GM19238 (cell line): ENCODE results near the gene SLAMF7.

Experiments used
- DNase-seq: peaks from one replicate; pipeline ENCODE4 v3.0.0; 2011; ENCODE audit warnings: low spot score; ENCODE audit not compliant: insufficient read length

SLAMF7 gene

DNA sequence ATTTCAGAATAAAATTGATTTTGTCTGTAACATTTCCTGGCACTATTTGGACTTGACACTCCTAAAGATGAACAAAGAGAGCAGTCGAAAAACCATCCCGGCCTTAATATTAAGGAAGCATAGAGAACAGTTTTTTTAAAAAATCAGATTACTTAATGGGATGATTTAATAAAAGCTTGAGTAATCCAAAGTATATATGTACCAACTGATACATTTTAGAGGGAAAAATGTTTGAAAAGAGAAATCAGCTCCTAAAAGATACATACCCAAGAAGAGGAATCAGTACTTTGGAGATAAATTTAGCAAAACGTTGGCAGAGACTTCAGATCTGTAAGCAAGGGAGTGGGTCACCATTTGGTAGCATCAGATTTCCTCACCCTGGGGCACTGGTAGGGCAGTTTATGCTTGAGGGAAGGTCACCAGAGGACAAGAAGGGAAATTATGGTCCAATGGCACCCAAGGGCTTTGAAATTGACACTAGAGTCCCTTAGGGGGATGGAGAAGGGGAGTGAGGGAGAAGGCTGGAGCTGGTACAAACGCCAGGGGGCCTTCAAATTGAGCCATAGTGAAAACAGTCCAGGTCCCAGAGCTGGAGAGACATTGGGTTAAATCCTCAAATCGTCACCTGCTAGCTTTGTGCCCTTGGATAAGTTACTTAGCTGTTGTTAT, 5.9 kb downstream of the SLAMF7 start:
- DNase-seq = no peak

- DNase-seq = no peak
These were observed 6.5 kb downstream of the SLAMF7 start for GRCh38 chr1:160745551-160745950.

GRCh38 chr1:160746836-160747500, 7.9 kb downstream of the SLAMF7 start:
- no peak for DNase-seq

DNA sequence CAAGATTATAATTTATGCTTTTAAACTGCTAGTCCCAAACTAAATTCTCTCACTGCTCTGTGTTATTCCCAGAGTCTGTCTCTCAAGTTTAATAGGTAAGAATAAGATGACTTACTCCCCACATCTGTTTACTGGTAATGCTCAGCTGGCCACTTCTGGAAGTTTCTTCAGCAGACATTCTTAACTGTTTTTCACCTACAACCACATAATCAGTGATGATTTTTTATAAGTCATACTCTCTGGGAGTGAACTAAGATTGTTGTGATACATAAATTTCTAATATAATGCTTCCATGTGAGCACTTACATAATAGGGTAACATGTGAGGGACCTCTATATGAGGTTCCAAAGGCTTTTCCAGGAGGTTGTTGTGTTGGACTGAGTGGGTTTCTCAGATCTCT, 8.7 kb downstream of the SLAMF7 start:
- no peak for DNase-seq

DNA sequence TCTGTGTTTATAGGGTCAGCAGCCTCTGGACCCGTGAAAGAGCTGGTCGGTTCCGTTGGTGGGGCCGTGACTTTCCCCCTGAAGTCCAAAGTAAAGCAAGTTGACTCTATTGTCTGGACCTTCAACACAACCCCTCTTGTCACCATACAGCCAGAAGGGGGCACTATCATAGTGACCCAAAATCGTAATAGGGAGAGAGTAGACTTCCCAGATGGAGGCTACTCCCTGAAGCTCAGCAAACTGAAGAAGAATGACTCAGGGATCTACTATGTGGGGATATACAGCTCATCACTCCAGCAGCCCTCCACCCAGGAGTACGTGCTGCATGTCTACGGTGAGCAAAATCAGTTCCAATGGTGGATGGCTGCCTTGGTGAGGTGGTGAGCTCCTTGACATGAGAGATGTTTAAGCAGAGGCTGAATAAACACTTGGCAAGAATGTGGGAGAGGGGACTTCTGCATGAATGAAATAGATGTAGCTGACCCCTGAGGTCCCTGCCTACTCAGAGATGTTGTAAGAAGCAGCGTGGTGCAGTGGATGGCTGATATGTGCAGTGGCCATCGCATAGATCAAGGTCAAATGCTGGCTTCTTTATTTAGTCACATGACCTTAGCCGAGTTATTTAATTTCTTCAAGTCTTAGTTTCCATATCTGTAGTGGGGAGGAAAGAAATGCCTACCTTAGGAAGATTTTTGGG, 9.3 kb downstream of the SLAMF7 start:
- no peak for DNase-seq

DNA sequence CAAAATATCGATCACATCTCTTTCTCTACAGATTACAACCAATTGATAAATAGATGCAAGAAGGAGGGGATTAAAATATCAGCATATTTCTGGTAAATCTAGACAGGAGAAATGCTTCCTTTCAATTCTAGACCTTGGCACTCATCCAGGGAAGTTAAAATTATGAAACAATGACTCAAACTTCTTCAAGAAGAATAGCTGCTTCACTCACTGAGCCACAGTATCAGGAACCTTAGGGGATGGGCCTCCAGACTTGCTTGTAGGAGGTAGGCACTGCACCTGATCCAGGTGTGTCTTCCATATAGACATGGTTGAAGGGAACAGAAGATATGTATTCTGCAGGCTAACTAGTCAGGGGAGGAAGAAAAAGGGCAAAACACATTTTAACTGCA, 9.8 kb downstream of the SLAMF7 start:
- no peak for DNase-seq

DNA sequence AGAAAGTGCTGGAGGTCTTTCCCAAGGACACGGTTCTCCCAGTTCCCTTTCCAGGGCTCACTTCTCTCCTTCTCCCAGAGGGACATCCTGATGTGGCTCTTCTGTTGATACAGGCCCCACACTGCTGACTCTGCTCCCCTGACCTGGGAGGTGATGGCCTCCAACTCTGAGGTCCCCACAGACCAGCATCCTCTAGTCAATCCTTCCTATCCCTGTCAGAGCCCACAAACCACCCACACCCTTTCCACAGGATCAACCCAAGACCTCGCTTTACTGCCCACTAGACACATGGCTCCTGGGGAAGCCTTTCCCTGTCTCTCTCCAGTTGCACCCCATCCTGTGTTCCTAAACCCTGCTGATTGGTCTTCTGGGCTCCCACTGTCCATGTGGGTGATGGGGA, 11.6 kb downstream of the SLAMF7 start:
- DNase-seq = no peak

DNA sequence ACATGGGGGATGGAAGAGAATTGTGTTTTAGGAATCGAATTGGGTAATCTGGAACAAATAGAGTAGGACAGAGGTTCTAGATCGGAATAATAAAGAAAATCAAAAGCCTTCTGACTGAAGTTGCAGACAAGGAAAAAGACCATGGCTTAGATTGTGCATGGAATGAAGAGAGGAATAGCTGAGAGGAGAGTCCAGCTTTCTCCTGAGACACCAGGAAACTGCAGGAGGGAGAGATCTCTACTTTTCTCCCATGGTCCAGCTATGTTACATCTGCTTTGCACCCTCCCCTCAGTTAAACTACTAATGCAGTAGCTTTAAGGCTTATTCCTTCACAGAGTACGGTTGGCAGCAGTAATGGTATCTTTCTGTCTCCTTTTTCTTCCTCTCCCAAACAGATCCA, 13.4 kb downstream of the SLAMF7 start:
- no peak for DNase-seq

DNA sequence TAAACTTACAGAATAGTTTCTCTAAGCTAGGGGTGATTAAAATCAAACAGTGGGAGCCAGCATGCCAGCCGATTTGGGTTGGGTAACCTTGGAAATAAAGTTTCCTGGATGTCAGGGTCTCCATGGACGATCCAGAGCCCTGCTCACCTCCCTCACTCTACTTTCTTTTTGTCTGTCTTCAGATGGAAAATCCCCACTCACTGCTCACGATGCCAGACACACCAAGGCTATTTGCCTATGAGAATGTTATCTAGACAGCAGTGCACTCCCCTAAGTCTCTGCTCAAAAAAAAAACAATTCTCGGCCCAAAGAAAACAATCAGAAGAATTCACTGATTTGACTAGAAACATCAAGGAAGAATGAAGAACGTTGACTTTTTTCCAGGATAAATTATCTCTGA, 13.9 kb downstream of the SLAMF7 start:
- no peak for DNase-seq

GRCh38 chr1:160753594-160753993, 14.5 kb downstream of the SLAMF7 start:
- DNase-seq = no peak

- no peak for DNase-seq
These were observed 16.4 kb downstream of the SLAMF7 start for GRCh38 chr1:160755461-160755860.

GRCh38 chr1:160755911-160756848, 17.1 kb downstream of the SLAMF7 start:
- DNase-seq = no peak

DNA sequence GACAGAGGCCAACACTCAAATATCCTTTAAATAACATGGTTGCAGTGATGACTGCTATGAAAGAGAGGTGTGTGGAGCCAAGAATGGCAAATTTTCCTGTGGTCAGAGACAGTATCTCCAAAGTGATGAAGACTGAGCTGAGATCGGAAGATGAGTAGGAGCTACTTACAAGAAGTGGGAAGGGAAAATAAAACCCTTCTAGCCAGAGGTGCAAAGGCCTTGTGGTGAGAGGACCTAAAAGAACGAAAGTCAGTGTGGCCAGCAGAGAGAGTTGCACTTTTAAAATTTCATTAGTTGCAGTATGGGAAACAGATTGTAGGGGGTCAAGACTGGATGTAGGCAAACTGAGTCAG, 17.8 kb downstream of the SLAMF7 start:
- no peak for DNase-seq

GRCh38 chr1:160758521-160758920, 19.5 kb downstream of the SLAMF7 start:
- DNase-seq = no peak

DNA sequence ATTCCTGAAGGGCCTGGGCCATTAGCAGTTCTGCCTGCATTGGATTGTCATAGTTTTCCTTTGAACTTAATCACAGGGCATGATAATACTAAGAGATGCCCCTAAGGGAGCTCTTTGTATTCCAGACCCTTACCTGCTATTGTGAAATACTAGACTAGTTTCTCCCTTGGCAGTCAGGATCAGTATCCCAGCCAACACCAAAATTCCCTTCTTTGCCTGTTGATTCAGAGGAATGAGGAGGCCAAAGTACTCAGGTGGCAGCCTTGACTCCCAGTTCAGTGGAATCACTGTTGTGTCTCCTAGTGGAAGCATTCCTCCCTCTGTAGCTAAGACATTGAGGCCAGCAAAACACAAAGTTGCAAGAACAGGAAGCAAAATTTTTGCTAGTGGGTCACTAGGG, 20.7 kb downstream of the SLAMF7 start:
- no peak for DNase-seq

DNA sequence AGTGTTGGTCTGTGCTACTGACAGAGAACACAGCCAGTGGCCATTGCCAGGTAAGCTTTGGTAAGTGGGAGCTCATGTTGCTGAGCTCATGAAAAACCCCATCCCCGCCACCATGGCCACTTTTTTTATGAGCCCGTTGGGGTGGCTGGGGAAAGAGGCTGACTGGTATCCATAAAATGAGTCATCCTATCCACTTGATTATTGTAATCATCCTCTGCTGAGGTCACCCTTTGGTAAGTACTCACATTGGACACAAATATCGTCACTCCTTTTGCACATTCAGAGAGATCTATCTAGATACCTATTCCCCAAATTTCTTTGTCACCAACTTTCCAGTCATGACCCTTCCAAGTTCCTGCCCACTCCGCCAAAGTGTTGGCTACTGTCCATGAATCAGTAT, 22.0 kb downstream of the SLAMF7 start:
- no peak for DNase-seq

GRCh38 chr1:160761886-160762285, 22.8 kb downstream of the SLAMF7 start:
- DNase-seq = no peak

- DNase-seq = no peak
These were observed 24.9 kb downstream of the SLAMF7 start for GRCh38 chr1:160763993-160764392.

- DNase-seq = no peak
These were observed 28.6 kb downstream of the SLAMF7 start for GRCh38 chr1:160767395-160768294.

DNA sequence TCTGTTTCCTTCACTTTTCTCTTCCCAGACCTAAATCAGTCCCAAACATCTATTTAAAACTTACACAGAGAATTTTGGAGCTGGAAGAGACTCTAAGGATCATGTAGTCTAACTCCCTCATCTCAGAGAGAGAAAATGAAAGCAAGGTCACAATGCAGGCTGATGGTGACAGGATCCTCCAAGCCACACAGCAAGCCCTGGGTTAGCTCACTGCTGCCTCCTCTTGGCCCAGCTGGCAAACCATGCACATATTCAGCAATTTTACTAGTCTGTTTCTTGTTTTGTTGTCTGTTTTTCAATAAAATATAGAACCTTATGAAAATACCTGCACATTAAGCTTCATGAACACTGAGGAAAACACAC, 29.2 kb downstream of the SLAMF7 start:
- peak; percentile 56 for DNase-seq

- no peak for DNase-seq
These were observed 33.3 kb downstream of the SLAMF7 start for GRCh38 chr1:160772331-160772730.
